GM12874 (cell line): Measurements from ENCODE around the gene EBI3.

Experiments used
- CTCF ChIP-seq: IDR thresholded peaks from 2 replicates; pipeline ENCODE4 v1.5.1; 2011; ENCODE audit warnings: low read depth, mild to moderate bottlenecking, control low read depth, low read length, moderate library complexity; ENCODE audit not compliant: insufficient read depth

Gene EBI3

GRCh38 chr19:4260613-4261191, 31.4 kb downstream of the EBI3 start:
- TF ChIP-seq CTCF = no peak

- TF ChIP-seq CTCF = no peak
Measured at GRCh38 chr19:4264812-4265211, 35.5 kb downstream of the EBI3 start.

GRCh38 chr19:4266253-4267000, 37.1 kb downstream of the EBI3 start:
- no peak for TF ChIP-seq CTCF

GRCh38 chr19:4267101-4267900, 38.0 kb downstream of the EBI3 start:
- peak; percentile 77 for TF ChIP-seq CTCF

GRCh38 chr19:4267901-4268815, 38.8 kb downstream of the EBI3 start:
- TF ChIP-seq CTCF = no peak

- no peak for TF ChIP-seq CTCF
Measured at GRCh38 chr19:4268816-4269430, 39.6 kb downstream of the EBI3 start.

GRCh38 chr19:4272894-4273293, 43.6 kb downstream of the EBI3 start:
- TF ChIP-seq CTCF = no peak
